Smooth muscle cell (in vitro differentiated cells): Measurements from ENCODE around the gene CNIH4. TPM values are rescaled to one million over a fixed set of nuclear protein-coding genes. Genes with fewer than 3 reads are reported as not detected.

Experiments used
- DNase-seq: peaks from one replicate; lab custom pipeline; 2025; ENCODE audit not compliant: unreplicated experiment; lab: John Stamatoyannopoulos, UW
- H2AFZ ChIP-seq: fragments of 200-600 bp; sonication (generic); 2 replicates; pipeline ENCODE4 v1.6.0; 2016; ENCODE audit warnings: antibody characterized with exemption, low read depth, mild to moderate bottlenecking
- H3F3A ChIP-seq: fragments of 200-600 bp; sonication (generic); 2 replicates; pipeline ENCODE4 v1.6.0; 2017; ENCODE audit warnings: antibody characterized with exemption, low read depth
- H3K27ac ChIP-seq: fragments of 200-600 bp; sonication (generic); 2 replicates; pipeline ENCODE4 v1.5.1; 2016; ENCODE audit warnings: low read depth, mild to moderate bottlenecking
- H3K27me3 ChIP-seq: fragments of 200-600 bp; sonication (generic); 2 replicates; pipeline ENCODE4 v1.6.1; 2016; ENCODE audit warnings: low read depth, mild to moderate bottlenecking
- H3K36me3 ChIP-seq: fragments of 200-600 bp; sonication (generic); 2 replicates; pipeline ENCODE4 v1.5.1; 2016; ENCODE audit warnings: low read depth
- H3K4me1 ChIP-seq: fragments of 200-600 bp; sonication (generic); 2 replicates; pipeline ENCODE4 v1.5.1; 2016; ENCODE audit warnings: low read depth
- H3K4me2 ChIP-seq: fragments of 200-600 bp; sonication (generic); 2 replicates; pipeline ENCODE4 v1.6.0; 2016; ENCODE audit warnings: mild to moderate bottlenecking
- H3K4me3 ChIP-seq: fragments of 200-600 bp; sonication (generic); 2 replicates; pipeline ENCODE4 v1.5.1; 2016; ENCODE audit warnings: mild to moderate bottlenecking
- H3K79me2 ChIP-seq: fragments of 200-600 bp; sonication (generic); 2 replicates; pipeline ENCODE4 v1.6.0; 2016; ENCODE audit warnings: low read depth, mild to moderate bottlenecking
- H3K9ac ChIP-seq: fragments of 200-600 bp; sonication (generic); 2 replicates; pipeline ENCODE4 v1.6.0; 2016; ENCODE audit warnings: low read depth
- H3K9me3 ChIP-seq: fragments of 200-600 bp; sonication (generic); replicated peaks from 2 replicates; pipeline ENCODE4 v1.5.1; 2016; ENCODE audit warnings: low read depth
- H4K20me1 ChIP-seq: fragments of 200-600 bp; sonication (generic); 2 replicates; pipeline ENCODE4 v1.6.0; 2016; ENCODE audit warnings: low read depth
- CTCF ChIP-seq: fragments of 200-600 bp; sonication (generic); IDR thresholded peaks from 2 replicates; pipeline ENCODE4 v1.5.1; 2017; ENCODE audit warnings: borderline replicate concordance, mild to moderate bottlenecking, antibody characterized with exemption; ENCODE audit not compliant: insufficient read depth, poor library complexity, severe bottlenecking
- WGBS: methylation state at CpG from one replicate; pipeline ENCODE4 v1.1.7; 2016; ENCODE audit warnings: low lambda C conversion rate; 5-methylcytosine and 5-hydroxymethylcytosine counted together
- polyA plus RNA-seq: library from polyadenylated mRNA; unstranded; fragments of >200 nt; fragmentation: Nextera tagmentation; extraction: Ambion mirVana; gene quantifications from 2 replicates; pipeline ENCODE4 v1.2.1, GENCODE V29; 2016
- total RNA-seq: library from RNA; depleted of rRNA; stranded (reverse); fragments of >200 nt; gene quantifications from 2 replicates; pipeline ENCODE4 v1.2.3, GENCODE V29; 2014

The CNIH4 gene
- total and polyA plus RNA-seq, 2 experiments from 2014 or later = 61.4 to 125 TPM

- Histone ChIP-seq H3K4me1 (no peaks in the 10 kb centered on the region), H4K20me1 (peaks cover 41% of the 10 kb centered on the region), H3K9me3 (no peaks in the 10 kb centered on the region), H3K4me2 (no peak overlapping the region), H2AFZ (no peak overlapping the region), H3K4me3 (no peak overlapping the region), H3K27me3 (no peaks in the 10 kb centered on the region), H3K9ac (no peak overlapping the region), H3F3A (no peaks in the 10 kb centered on the region), H3K27ac (no peak overlapping the region), H3K79me2 (peaks cover 20% of the 10 kb centered on the region), H3K36me3 (peaks cover 23% of the 10 kb centered on the region)
- DNase-seq = no peak
- TF ChIP-seq CTCF = no peak
- WGBS = 97% methylated on average over 5 of the region's 5 CpGs
Observed at GRCh38 chr1:224373008-224373590, 16.4 kb downstream of the CNIH4 start.

GRCh38 chr1:224375059-224375458, 18.4 kb downstream of the CNIH4 start:
- peaks cover 9% of the 10 kb centered on the region for H3F3A ChIP-seq
- peaks cover 14% of the 10 kb centered on the region for H3K79me2 ChIP-seq
- H3K9ac ChIP-seq = no peak overlapping the region
- no peak for DNase-seq
- no peak overlapping the region for H2AFZ ChIP-seq
- peaks cover 23% of the 10 kb centered on the region for H3K36me3 ChIP-seq
- H3K4me2 ChIP-seq = no peak overlapping the region
- H3K27ac ChIP-seq = peak overlapping the region; percentile 23
- no peak overlapping the region for H3K4me3 ChIP-seq
- no peak for TF ChIP-seq CTCF
- H4K20me1 ChIP-seq = peaks cover 32% of the 10 kb centered on the region
- H3K27me3 ChIP-seq = no peaks in the 10 kb centered on the region
- H3K9me3 ChIP-seq = no peaks in the 10 kb centered on the region
- no peaks in the 10 kb centered on the region for H3K4me1 ChIP-seq
- 74% methylated on average over 3 of the region's 3 CpGs for WGBS

- Histone ChIP-seq H3F3A (peaks cover 18% of the 10 kb centered on the region), H2AFZ (no peak overlapping the region)
- DNase-seq = no peak
Observed at GRCh38 chr1:224377676-224378006, 21.0 kb downstream of the CNIH4 start.

More at GRCh38 chr1:224377676-224378006, 21.0 kb downstream of the CNIH4 start:
- no peaks in the 10 kb centered on the region for H3K27me3 ChIP-seq
- WGBS = 75% methylated on average over 2 of the region's 2 CpGs
- H4K20me1 ChIP-seq = peaks cover 28% of the 10 kb centered on the region
- no peak overlapping the region for H3K27ac ChIP-seq
- H3K4me1 ChIP-seq = no peaks in the 10 kb centered on the region
- TF ChIP-seq CTCF = no peak
- H3K4me2 ChIP-seq = no peak overlapping the region
- no peak overlapping the region for H3K9ac ChIP-seq
- H3K4me3 ChIP-seq = no peak overlapping the region
- peaks cover 7% of the 10 kb centered on the region for H3K79me2 ChIP-seq
- H3K9me3 ChIP-seq = no peaks in the 10 kb centered on the region
- H3K36me3 ChIP-seq = peaks cover 12% of the 10 kb centered on the region
